H9 (cell line): ENCODE measurements around the gene MED13L. TPM values are rescaled to one million over a fixed set of nuclear protein-coding genes. Genes with fewer than 3 reads are reported as not detected.

Source experiments
- DNase-seq: peaks from one replicate; pipeline ENCODE4 v3.0.0-alpha.2; 2017
- H2AFZ ChIP-seq: one replicate; pipeline ENCODE4 v1.6.1; 2013; ENCODE audit warnings: mild to moderate bottlenecking, low read length, control low read depth, moderate library complexity
- H2AK5ac ChIP-seq: 2 replicates; pipeline ENCODE4 v1.6.1; 2013; ENCODE audit warnings: low read length, control low read depth, mixed read lengths; ENCODE audit not compliant: insufficient read length
- H2BK120ac ChIP-seq: one replicate; pipeline ENCODE4 v1.6.1; 2013; ENCODE audit warnings: low read depth, mild to moderate bottlenecking, low read length, control low read depth, inconsistent platforms; ENCODE audit not compliant: poor library complexity, severe bottlenecking
- H2BK12ac ChIP-seq: 2 replicates; pipeline ENCODE4 v1.6.1; 2013; ENCODE audit warnings: low read length, control low read depth, mixed read lengths, low read depth; ENCODE audit not compliant: insufficient read length
- H2BK15ac ChIP-seq: 2 replicates; pipeline ENCODE4 v1.6.1; 2013; ENCODE audit warnings: low read depth, low read length, control low read depth
- H2BK20ac ChIP-seq: one replicate; pipeline ENCODE4 v1.6.1; 2013; ENCODE audit warnings: low read depth, mild to moderate bottlenecking, low read length, control low read depth, inconsistent platforms; ENCODE audit not compliant: poor library complexity, severe bottlenecking
- H2BK5ac ChIP-seq: 2 replicates; pipeline ENCODE4 v1.6.1; 2013; ENCODE audit warnings: low read length, control low read depth, mixed read lengths; ENCODE audit not compliant: insufficient read length
- H3K14ac ChIP-seq: 2 replicates; pipeline ENCODE4 v1.6.1; 2013; ENCODE audit warnings: low read length, control low read depth; ENCODE audit not compliant: insufficient read depth
- H3K18ac ChIP-seq: 2 replicates; pipeline ENCODE4 v1.6.1; 2013; ENCODE audit warnings: low read depth, mild to moderate bottlenecking, mixed read lengths, low read length, control low read depth; ENCODE audit not compliant: insufficient read length
- H3K23ac ChIP-seq: 2 replicates; pipeline ENCODE4 v1.6.1; 2013; ENCODE audit warnings: low read length, control low read depth, mixed read lengths, low read depth; ENCODE audit not compliant: insufficient read length
- H3K23me2 ChIP-seq: 2 replicates; pipeline ENCODE4 v1.6.1; 2013; ENCODE audit warnings: low read depth, mild to moderate bottlenecking, mixed read lengths, low read length, control low read depth; ENCODE audit not compliant: insufficient read length, poor library complexity, severe bottlenecking
- H3K27ac ChIP-seq: 2 replicates; pipeline ENCODE4 v1.5.1; 2013; ENCODE audit warnings: low read length, control low read depth, mixed read lengths, low read depth; ENCODE audit not compliant: insufficient read length
- H3K27me3 ChIP-seq: 2 replicates; pipeline ENCODE4 v1.6.1; 2013; ENCODE audit warnings: low read length, control low read depth, inconsistent platforms; ENCODE audit not compliant: insufficient read depth
- H3K4ac ChIP-seq: 2 replicates; pipeline ENCODE4 v1.6.1; 2013; ENCODE audit warnings: low read depth, mild to moderate bottlenecking, control low read depth, inconsistent platforms, low read length, moderate library complexity
- H3K4me1 ChIP-seq: 2 replicates; pipeline ENCODE4 v1.6.1; 2013; ENCODE audit warnings: low read length, control low read depth, inconsistent platforms; ENCODE audit not compliant: insufficient read depth
- H3K4me2 ChIP-seq: 2 replicates; pipeline ENCODE4 v1.6.1; 2013; ENCODE audit warnings: low read length, control low read depth, mixed read lengths; ENCODE audit not compliant: insufficient read length, insufficient read depth
- H3K56ac ChIP-seq: 2 replicates; pipeline ENCODE4 v1.6.1; 2013; ENCODE audit warnings: low read depth, mild to moderate bottlenecking, mixed read lengths, low read length, control low read depth; ENCODE audit not compliant: insufficient read length
- H3K79me1 ChIP-seq: 2 replicates; pipeline ENCODE4 v1.6.1; 2013; ENCODE audit warnings: low read depth, mild to moderate bottlenecking, moderate library complexity, low read length, control low read depth, inconsistent platforms; ENCODE audit not compliant: insufficient read depth, poor library complexity, severe bottlenecking
- H3K79me2 ChIP-seq: 2 replicates; pipeline ENCODE4 v1.6.1; 2013; ENCODE audit warnings: low read length, control low read depth, inconsistent platforms; ENCODE audit not compliant: insufficient read depth
- H3K9ac ChIP-seq: 2 replicates; pipeline ENCODE4 v1.6.1; 2013; ENCODE audit warnings: low read length, control low read depth, mixed read lengths; ENCODE audit not compliant: insufficient read length; ENCODE audit errors: extremely low read depth
- H3K9me3 ChIP-seq: one replicate; pipeline ENCODE4 v1.6.1; 2013; ENCODE audit warnings: low read depth, low read length, inconsistent platforms; ENCODE audit not compliant: control insufficient read depth
- H3T11ph ChIP-seq: one replicate; pipeline ENCODE4 v1.6.1; 2013; ENCODE audit warnings: mild to moderate bottlenecking, low read length, control low read depth, inconsistent platforms
- H4K20me1 ChIP-seq: one replicate; pipeline ENCODE4 v1.6.1; 2013; ENCODE audit not compliant: control insufficient read depth, insufficient read length, insufficient read depth
- H4K5ac ChIP-seq: 2 replicates; pipeline ENCODE4 v1.6.1; 2013; ENCODE audit warnings: low read depth, mild to moderate bottlenecking, mixed read lengths, low read length, control low read depth; ENCODE audit not compliant: insufficient read length
- H4K8ac ChIP-seq: replicated peaks from 2 replicates; pipeline ENCODE4 v1.6.1; 2013; ENCODE audit warnings: low read length, control low read depth, mixed read lengths, low read depth; ENCODE audit not compliant: insufficient read length
- H4K91ac ChIP-seq: 2 replicates; pipeline ENCODE4 v1.6.1; 2013; ENCODE audit warnings: low read depth, mild to moderate bottlenecking, moderate library complexity, mixed read lengths, low read length, control low read depth; ENCODE audit not compliant: insufficient read length
- H3K27ac Mint-ChIP-seq, 3 experiments: 2 replicates in 2 of 3; 3 replicates in 1 of 3; pipeline ENCODE4 v1.8.0; 2020 to 2021; ENCODE audit warnings: mixed read lengths in 3 of 3, mild to moderate bottlenecking in 1 of 3, moderate library complexity in 1 of 3
- H3K27me3 Mint-ChIP-seq: 2 replicates; pipeline ENCODE4 v1.8.0; 2021; ENCODE audit warnings: low read depth, mild to moderate bottlenecking, moderate library complexity, mixed read lengths
- H3K36me3 Mint-ChIP-seq, 3 experiments: 2 replicates in 2 of 3; 3 replicates in 1 of 3; pipeline ENCODE4 v1.8.0; 2020 to 2021; ENCODE audit warnings: low read depth in 3 of 3, mixed read lengths in 3 of 3; ENCODE audit not compliant: insufficient read depth in 1 of 3
- H3K4me1 Mint-ChIP-seq, 2 experiments: 2 replicates each; pipeline ENCODE4 v1.8.0; 2020; ENCODE audit warnings: mixed read lengths in 2 of 2
- H3K4me3 Mint-ChIP-seq, 2 experiments: 2 replicates in 1 of 2; 3 replicates in 1 of 2; pipeline ENCODE4 v1.8.0; 2020 to 2021; ENCODE audit warnings: mild to moderate bottlenecking in 2 of 2, mixed read lengths in 2 of 2, moderate library complexity in 1 of 2
- H3K9me3 Mint-ChIP-seq, 2 experiments: 2 replicates in 1 of 2; 3 replicates in 1 of 2; pipeline ENCODE4 v1.8.0; 2020; ENCODE audit warnings: mild to moderate bottlenecking in 2 of 2, mixed read lengths in 2 of 2, moderate library complexity in 1 of 2
- WGBS: extraction: QIAGEN DNeasy Blood & Tissue Kit; methylation state at CpG from one replicate; pipeline ENCODE4 v1.1.7; 2013; ENCODE audit warnings: missing lambda C conversion rate, low lambda C conversion rate, mixed read lengths; ENCODE audit not compliant: insufficient read length; ENCODE audit errors: extremely low coverage; 5-methylcytosine and 5-hydroxymethylcytosine counted together
- total RNA-seq: library from RNA; stranded (reverse); gene quantifications from 2 replicates; pipeline ENCODE4 v1.2.1, GENCODE V29; 2021
- TF ChIP-seq, protein P1 (sequence below): fragments of 200-600 bp; sonication (generic); conservative IDR thresholded peaks from 3 replicates; pipeline ENCODE4 v1.8.0; 2021; ENCODE audit warnings: antibody characterized with exemption, mild to moderate bottlenecking

The MED13L gene
- total RNA-seq, 1 experiment from 2014 or later: 52.4 TPM

DNA sequence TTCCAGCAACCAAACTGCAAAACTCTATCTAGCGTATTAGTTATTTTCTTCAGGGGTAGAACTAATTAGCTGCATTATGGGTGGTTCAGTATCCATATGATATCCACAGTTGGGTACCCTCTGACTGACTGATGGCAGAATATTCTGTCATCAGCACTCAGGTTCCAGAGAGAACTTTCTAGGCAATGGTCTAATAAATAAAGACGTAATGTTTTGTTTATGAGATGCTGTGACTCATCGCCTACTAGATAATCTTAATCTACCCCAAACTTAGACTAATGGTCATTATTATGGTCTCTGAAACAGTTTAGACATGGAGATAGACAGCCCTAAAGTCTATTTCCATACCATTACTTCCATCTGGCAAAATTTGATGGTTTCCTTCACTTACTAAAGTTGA lies 220.1 kb downstream of the MED13L start:
- no peak overlapping the region for H3K56ac ChIP-seq
- no peak overlapping the region for H3K4me2 ChIP-seq
- H2AK5ac ChIP-seq: no peak overlapping the region
- no peaks in the 10 kb centered on the region for H3K23me2 ChIP-seq
- no peak overlapping the region for H2BK5ac ChIP-seq
- no peaks in the 10 kb centered on the region for H3K27me3 Mint-ChIP-seq
- H3K27ac Mint-ChIP-seq: no peak overlapping the region
- no peak overlapping the region for H3K18ac ChIP-seq
- no peaks in the 10 kb centered on the region for H3K4me1 ChIP-seq
- no peak overlapping the region for H4K8ac ChIP-seq
- no peak overlapping the region for H2BK20ac ChIP-seq
- no peak overlapping the region for H4K5ac ChIP-seq
- H4K91ac ChIP-seq: no peak overlapping the region
- H2AFZ ChIP-seq: no peak overlapping the region
- no peaks in the 10 kb centered on the region for H3K9me3 Mint-ChIP-seq
- no peaks in the 10 kb centered on the region for H3K79me2 ChIP-seq
- no peaks in the 10 kb centered on the region for H3K27me3 ChIP-seq
- H2BK12ac ChIP-seq: no peak overlapping the region
- H3K79me1 ChIP-seq: peaks cover 3% of the 10 kb centered on the region
- no peak overlapping the region for H2BK120ac ChIP-seq
- H3K4me1 Mint-ChIP-seq: peaks cover 4 to 5% of the 10 kb centered on the region in 2 experiments
- H3K27ac ChIP-seq: no peak overlapping the region
- DNase-seq: no peak
- H3K36me3 Mint-ChIP-seq: no peaks in the 10 kb centered on the region
- H3K23ac ChIP-seq: no peak overlapping the region
- H3K9ac ChIP-seq: no peak overlapping the region
- no peak overlapping the region for H2BK15ac ChIP-seq
- TF ChIP-seq, protein P1, sequence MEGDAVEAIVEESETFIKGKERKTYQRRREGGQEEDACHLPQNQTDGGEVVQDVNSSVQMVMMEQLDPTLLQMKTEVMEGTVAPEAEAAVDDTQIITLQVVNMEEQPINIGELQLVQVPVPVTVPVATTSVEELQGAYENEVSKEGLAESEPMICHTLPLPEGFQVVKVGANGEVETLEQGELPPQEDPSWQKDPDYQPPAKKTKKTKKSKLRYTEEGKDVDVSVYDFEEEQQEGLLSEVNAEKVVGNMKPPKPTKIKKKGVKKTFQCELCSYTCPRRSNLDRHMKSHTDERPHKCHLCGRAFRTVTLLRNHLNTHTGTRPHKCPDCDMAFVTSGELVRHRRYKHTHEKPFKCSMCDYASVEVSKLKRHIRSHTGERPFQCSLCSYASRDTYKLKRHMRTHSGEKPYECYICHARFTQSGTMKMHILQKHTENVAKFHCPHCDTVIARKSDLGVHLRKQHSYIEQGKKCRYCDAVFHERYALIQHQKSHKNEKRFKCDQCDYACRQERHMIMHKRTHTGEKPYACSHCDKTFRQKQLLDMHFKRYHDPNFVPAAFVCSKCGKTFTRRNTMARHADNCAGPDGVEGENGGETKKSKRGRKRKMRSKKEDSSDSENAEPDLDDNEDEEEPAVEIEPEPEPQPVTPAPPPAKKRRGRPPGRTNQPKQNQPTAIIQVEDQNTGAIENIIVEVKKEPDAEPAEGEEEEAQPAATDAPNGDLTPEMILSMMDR: no peak
- no CpG with 5 or more reads among the region's 3 CpGs for WGBS
- no peaks in the 10 kb centered on the region for H3K9me3 ChIP-seq
- H3K4ac ChIP-seq: no peak overlapping the region
- H3K4me3 Mint-ChIP-seq: no peak overlapping the region
- H3T11ph ChIP-seq: no peak overlapping the region
- no peak overlapping the region for H3K14ac ChIP-seq
- H4K20me1 ChIP-seq: no peaks in the 10 kb centered on the region
